Measurements from ENCODE around the gene CYB561D2.

DNA sequence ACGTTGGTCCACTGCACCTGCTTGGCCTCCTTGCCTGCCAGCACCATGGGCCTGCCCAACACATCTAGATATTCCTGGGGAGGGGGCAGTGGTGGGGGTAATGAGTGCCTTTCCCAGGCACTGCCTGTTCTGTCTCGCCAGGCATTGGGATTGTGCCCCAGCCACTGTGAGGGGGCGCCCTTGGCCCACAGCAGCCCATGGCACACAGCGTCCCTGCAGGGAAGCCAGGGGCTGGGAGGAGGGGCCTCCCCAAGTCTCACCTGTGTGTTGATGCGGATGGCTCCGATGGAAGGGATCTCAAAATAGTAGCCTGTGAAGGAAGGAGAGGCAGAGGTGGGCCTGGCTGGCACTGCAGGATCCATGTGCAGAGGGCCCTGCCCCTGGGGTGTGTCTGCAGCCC, 27.4 kb downstream of the CYB561D2 start:
- TF ChIP-seq POLR2A (IDR thresholded peaks at IDR 0.05) (no peak), POLR2AphosphoS5 (IDR thresholded peaks at IDR 0.05) (no peak), EP300 (IDR thresholded peaks at IDR 0.05) (no peak)
- TF ChIP-seq, protein P1, sequence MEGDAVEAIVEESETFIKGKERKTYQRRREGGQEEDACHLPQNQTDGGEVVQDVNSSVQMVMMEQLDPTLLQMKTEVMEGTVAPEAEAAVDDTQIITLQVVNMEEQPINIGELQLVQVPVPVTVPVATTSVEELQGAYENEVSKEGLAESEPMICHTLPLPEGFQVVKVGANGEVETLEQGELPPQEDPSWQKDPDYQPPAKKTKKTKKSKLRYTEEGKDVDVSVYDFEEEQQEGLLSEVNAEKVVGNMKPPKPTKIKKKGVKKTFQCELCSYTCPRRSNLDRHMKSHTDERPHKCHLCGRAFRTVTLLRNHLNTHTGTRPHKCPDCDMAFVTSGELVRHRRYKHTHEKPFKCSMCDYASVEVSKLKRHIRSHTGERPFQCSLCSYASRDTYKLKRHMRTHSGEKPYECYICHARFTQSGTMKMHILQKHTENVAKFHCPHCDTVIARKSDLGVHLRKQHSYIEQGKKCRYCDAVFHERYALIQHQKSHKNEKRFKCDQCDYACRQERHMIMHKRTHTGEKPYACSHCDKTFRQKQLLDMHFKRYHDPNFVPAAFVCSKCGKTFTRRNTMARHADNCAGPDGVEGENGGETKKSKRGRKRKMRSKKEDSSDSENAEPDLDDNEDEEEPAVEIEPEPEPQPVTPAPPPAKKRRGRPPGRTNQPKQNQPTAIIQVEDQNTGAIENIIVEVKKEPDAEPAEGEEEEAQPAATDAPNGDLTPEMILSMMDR (IDR thresholded peaks at IDR 0.05): no peak

All from upper lobe of left lung (tissue), 4 donors.